ENCODE data around the gene IL17D.

IL17D gene, protein sequence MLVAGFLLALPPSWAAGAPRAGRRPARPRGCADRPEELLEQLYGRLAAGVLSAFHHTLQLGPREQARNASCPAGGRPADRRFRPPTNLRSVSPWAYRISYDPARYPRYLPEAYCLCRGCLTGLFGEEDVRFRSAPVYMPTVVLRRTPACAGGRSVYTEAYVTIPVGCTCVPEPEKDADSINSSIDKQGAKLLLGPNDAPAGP

DNA sequence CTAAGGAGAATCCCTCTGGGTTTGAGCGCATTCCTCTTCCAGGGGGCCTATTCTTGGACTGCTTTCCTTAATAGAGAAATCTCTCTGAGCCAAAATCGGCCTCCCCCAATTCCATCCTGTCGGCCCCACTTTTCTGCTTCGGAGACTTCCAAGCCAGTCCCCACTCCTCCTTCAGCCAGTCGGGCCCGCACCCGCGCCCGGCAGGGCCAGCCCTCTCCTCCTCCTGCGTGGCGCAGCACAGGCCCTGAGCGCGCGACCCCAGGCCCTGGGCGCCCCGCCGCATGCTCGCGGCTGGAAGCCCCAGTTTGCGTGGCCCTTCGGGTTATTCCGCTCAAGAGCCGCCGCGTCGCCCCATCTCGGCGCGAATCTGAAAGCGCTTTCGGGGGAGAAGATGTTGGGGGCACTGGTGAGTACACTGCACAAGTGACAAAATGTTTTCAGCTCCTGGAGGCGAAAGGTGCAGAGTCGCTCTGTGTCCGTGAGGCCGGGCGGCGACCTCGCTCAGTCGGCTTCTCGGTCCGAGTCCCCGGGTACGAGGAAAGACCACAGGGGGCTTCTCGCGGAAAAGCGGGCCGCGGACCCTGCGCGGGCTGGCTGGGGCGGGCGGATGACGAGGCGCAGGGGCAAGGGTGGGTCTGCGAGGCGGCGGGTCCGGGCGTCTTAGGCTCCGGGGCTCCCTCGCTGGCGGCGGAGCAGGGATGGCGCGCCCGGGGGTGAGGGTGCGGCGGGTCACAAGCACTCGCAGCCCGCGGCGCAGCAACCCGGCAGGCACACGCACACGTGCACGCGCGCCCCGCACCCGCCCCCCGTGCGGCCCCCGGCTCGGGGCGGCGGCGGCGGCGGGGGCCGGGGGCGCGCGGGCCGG, at the start of gene IL17D:
IL17D (plus strand) TSS at position 785 of the 865 bp plus-strand sequence. CDS start 303 bp downstream, outside the sequence.
- Histone ChIP-seq H3K4me3 (peak within 1 kb of the TSS; percentile 81), H3K9ac (peak within 1 kb of the TSS; percentile 82), H4K20me1 (no peaks in the 10 kb centered on the region), H3K27ac (peak within 1 kb of the TSS; percentile 81), H3K4me2 (peak within 1 kb of the TSS; percentile 83), H3K36me3 (no peaks in the 10 kb centered on the region), H3K27me3 (no peaks in the 10 kb centered on the region), H3K9me3 (no peaks in the 10 kb centered on the region), H3K4me1 (peaks cover 17% of the 10 kb centered on the region)
- no peak for TF ChIP-seq Cebpa-rat (IDR thresholded peaks at IDR 0.05)

- no peak overlapping the region for H3K27ac ChIP-seq
- no peaks in the 10 kb centered on the region for H4K20me1 ChIP-seq
- H3K36me3 ChIP-seq = no peaks in the 10 kb centered on the region
- H3K4me3 ChIP-seq = no peak overlapping the region
- H3K4me1 ChIP-seq = peaks cover 4% of the 10 kb centered on the region; the same call in 1 of the 2 replicates
- no peaks in the 10 kb centered on the region for H3K9me3 ChIP-seq
- H3K4me2 ChIP-seq = no peak overlapping the region
- no peaks in the 10 kb centered on the region for H3K27me3 ChIP-seq
- no peak for TF ChIP-seq Cebpa-rat (IDR thresholded peaks at IDR 0.05)
- no peak overlapping the region for H3K9ac ChIP-seq
Observed at GRCh38 chr13:20654156-20654555, 49.3 kb upstream of the IL17D start.

- no peak overlapping the region for H3K9ac ChIP-seq
- no peak for TF ChIP-seq Cebpa-rat (IDR thresholded peaks at IDR 0.05)
Observed at GRCh38 chr13:20658451-20659040, 45.0 kb upstream of the IL17D start.

DNA sequence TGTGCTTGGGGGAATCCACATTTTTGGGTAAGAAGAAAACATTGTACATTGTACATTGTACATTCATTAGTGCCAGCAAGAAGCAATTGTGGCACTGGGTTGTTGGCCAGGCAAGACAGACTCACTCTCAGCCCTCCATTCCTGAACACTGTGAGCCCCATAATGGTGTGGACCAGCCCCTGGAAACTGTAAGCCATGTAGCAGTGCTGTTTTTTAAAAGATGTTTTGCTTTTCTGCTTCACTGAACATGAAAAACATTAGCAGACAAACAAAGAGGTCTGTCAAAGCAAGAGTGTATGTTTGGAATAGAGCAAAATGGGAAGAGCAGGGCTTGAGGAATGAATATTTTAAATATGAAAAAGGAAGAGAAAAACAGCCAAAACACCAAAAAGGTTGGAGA, 39.1 kb upstream of the IL17D start:
- no peak for TF ChIP-seq Cebpa-rat (IDR thresholded peaks at IDR 0.05)

More at GRCh38 chr13:20658451-20659040, 45.0 kb upstream of the IL17D start:
- no peaks in the 10 kb centered on the region for H3K9me3 ChIP-seq
- no peaks in the 10 kb centered on the region for H3K36me3 ChIP-seq
- H3K4me2 ChIP-seq = peak overlapping the region; percentile 4
- no peaks in the 10 kb centered on the region for H3K27me3 ChIP-seq
- no peak overlapping the region for H3K27ac ChIP-seq
- peaks cover 4% of the 10 kb centered on the region; the same call in 1 of the 2 replicates for H3K4me1 ChIP-seq
- no peak overlapping the region for H3K4me3 ChIP-seq
- H4K20me1 ChIP-seq = no peaks in the 10 kb centered on the region

GRCh38 chr13:20666948-20667347, 36.6 kb upstream of the IL17D start:
- Histone ChIP-seq H3K4me3 (no peak overlapping the region), H3K9me3 (no peaks in the 10 kb centered on the region)

More for the DNA sequence above, 39.1 kb upstream of the IL17D start:
- Histone ChIP-seq H3K4me3 (no peak overlapping the region), H4K20me1 (no peaks in the 10 kb centered on the region), H3K4me1 (peaks cover 13% of the 10 kb centered on the region), H3K36me3 (no peaks in the 10 kb centered on the region), H3K9ac (no peak overlapping the region), H3K4me2 (no peak overlapping the region), H3K9me3 (no peaks in the 10 kb centered on the region), H3K27me3 (no peaks in the 10 kb centered on the region), H3K27ac (no peak overlapping the region)

DNA sequence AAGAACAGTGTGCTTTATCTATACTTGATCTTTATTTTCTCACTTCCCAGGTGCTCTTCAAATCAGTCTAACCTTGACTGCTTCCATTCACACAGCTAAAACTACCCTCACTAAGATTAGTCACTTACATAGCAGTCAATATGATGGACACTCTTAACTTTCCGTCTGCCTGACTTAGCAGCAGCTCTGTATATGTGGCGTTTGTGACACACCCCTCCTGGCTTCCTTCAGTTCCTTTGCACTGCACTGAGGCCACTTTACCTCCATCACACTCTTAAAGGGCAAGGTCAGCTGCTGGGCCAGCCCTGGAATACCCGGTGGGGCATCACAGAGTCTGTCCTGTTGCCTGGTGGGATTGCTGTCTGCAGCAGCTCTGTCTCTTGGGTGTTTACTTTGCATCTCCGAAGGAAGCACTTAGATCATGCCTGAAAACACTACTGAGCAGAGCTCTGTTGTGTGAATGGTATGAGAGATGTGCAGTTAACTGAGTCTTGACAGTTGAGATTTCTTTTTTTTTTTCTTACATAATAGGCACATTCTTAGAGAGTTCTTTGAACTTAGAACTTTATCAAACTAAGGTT, 35.6 kb upstream of the IL17D start:
- Histone ChIP-seq H3K4me2 (no peak overlapping the region), H3K36me3 (no peaks in the 10 kb centered on the region), H4K20me1 (no peaks in the 10 kb centered on the region), H3K27ac (no peak overlapping the region), H3K9me3 (no peaks in the 10 kb centered on the region), H3K4me3 (no peak overlapping the region), H3K4me1 (peaks cover 14% of the 10 kb centered on the region), H3K9ac (no peak overlapping the region), H3K27me3 (no peaks in the 10 kb centered on the region)
- TF ChIP-seq Cebpa-rat (IDR thresholded peaks at IDR 0.05) = no peak

More at GRCh38 chr13:20666948-20667347, 36.6 kb upstream of the IL17D start:
- Histone ChIP-seq H3K4me2 (0 out of 2 replicates have a peak overlapping the region, but pooled peaks have one; percentile 27), H3K9ac (no peak overlapping the region), H3K27me3 (no peaks in the 10 kb centered on the region), H3K36me3 (no peaks in the 10 kb centered on the region), H4K20me1 (no peaks in the 10 kb centered on the region), H3K27ac (no peak overlapping the region), H3K4me1 (peaks cover 14% of the 10 kb centered on the region)
- TF ChIP-seq Cebpa-rat (IDR thresholded peaks at IDR 0.05) = no peak

DNA sequence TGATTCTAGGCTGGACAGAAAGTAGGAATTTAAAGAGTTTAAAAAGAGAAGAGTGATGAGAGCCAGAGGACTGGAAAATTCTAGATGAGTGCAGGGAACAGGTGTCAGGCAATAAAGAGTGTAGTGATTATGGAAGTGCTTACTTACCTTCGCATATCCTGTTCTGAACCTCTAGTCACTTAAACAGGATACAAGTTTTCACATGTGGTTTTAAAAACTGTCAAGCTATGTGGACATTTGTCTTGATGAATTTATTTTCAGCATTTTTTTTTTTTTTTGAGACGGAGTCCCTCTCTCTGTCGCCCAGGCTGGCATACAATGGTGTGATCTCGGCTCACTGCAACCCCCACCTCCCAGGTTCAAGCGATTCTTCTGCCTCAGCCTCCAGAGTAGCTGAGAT, 34.3 kb upstream of the IL17D start:
- no peaks in the 10 kb centered on the region for H3K27me3 ChIP-seq
- H3K9me3 ChIP-seq = no peaks in the 10 kb centered on the region
- H3K27ac ChIP-seq = no peak overlapping the region
- no peaks in the 10 kb centered on the region for H3K36me3 ChIP-seq
- H3K4me1 ChIP-seq = peaks cover 14% of the 10 kb centered on the region
- no peak overlapping the region for H3K4me3 ChIP-seq
- no peaks in the 10 kb centered on the region for H4K20me1 ChIP-seq
- TF ChIP-seq Cebpa-rat (IDR thresholded peaks at IDR 0.05) = no peak
- H3K4me2 ChIP-seq = no peak overlapping the region
- no peak overlapping the region for H3K9ac ChIP-seq

DNA sequence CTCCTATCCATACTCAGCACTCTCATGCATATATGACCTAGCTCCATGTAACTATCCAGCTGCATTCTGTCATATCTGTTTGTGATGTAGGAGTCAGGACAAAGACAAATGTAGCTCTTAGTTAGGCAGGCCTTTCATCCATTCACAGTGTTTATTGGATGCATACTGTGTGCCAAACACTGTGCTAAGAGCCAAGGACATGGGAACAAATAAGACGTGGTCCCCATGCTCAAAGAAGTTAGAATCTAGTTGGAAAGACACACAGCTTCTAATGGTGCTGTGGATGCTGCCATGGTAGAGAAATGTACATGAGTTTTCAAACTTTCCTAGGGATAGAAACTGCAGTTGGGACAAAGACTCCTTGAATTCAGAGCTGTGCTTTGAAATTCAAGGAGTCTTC, 31.7 kb upstream of the IL17D start:
- Histone ChIP-seq H3K9me3 (no peaks in the 10 kb centered on the region), H3K4me3 (no peak overlapping the region), H3K9ac (no peak overlapping the region), H3K4me1 (peaks cover 14% of the 10 kb centered on the region), H3K4me2 (no peak overlapping the region), H3K27ac (no peak overlapping the region), H4K20me1 (no peaks in the 10 kb centered on the region), H3K36me3 (no peaks in the 10 kb centered on the region), H3K27me3 (no peaks in the 10 kb centered on the region)
- no peak for TF ChIP-seq Cebpa-rat (IDR thresholded peaks at IDR 0.05)

DNA sequence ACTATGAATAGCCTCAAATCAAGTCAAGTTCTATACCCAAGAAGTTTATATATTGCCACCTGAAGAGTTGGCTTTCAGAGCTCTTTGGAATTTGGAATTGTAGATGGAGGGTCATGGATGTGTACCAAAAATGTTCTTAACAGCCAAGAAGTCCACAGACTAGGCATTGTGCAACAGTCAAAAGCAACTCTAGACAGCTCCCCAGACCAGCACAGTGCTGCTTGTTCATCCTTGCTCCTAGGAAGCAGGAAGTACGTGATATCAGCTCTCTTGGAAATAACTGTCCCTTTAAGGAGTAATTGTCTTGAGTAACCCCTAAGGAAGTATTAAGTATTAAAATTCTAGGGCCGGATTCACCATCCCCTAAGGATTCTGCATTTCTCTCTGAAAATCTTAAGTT, 30.7 kb upstream of the IL17D start:
- H3K9ac ChIP-seq = no peak overlapping the region
- no peaks in the 10 kb centered on the region for H3K27me3 ChIP-seq
- no peaks in the 10 kb centered on the region for H3K9me3 ChIP-seq
- no peak overlapping the region for H3K4me2 ChIP-seq
- TF ChIP-seq Cebpa-rat (IDR thresholded peaks at IDR 0.05) = no peak
- no peak overlapping the region for H3K27ac ChIP-seq
- no peak overlapping the region for H3K4me3 ChIP-seq
- H3K36me3 ChIP-seq = no peaks in the 10 kb centered on the region
- no peaks in the 10 kb centered on the region for H4K20me1 ChIP-seq
- peaks cover 8% of the 10 kb centered on the region for H3K4me1 ChIP-seq
